HG03460 (cell line): ENCODE results near the gene IRF5.

Source experiments
- ATAC-seq: cut with Tn5 transposase; IDR thresholded peaks from one replicate; pipeline ENCODE4 v1.9.1; 2021; ENCODE audit not compliant: unreplicated experiment

IRF5 gene

GRCh38 chr7:128919881-128920799, 17.6 kb upstream of the IRF5 start:
- no peak for ATAC-seq

- no peak for ATAC-seq
Observed at GRCh38 chr7:128920913-128921582, 16.7 kb upstream of the IRF5 start.

GRCh38 chr7:128921866-128922440, 15.8 kb upstream of the IRF5 start:
- ATAC-seq, result no peak

- no peak for ATAC-seq
Observed at GRCh38 chr7:128922496-128923410, 15.0 kb upstream of the IRF5 start.

- ATAC-seq, result no peak
Observed at GRCh38 chr7:128923411-128923800, 14.3 kb upstream of the IRF5 start.

- no peak for ATAC-seq
Observed at GRCh38 chr7:128924707-128925588, 12.8 kb upstream of the IRF5 start.

- no peak for ATAC-seq
Observed at GRCh38 chr7:128928159-128928813, 9.4 kb upstream of the IRF5 start.

- no peak for ATAC-seq
Observed at GRCh38 chr7:128928882-128929788, 8.6 kb upstream of the IRF5 start.

- no peak for ATAC-seq
Observed at GRCh38 chr7:128931190-128931798, 6.4 kb upstream of the IRF5 start.

GRCh38 chr7:128931965-128932861, 5.5 kb upstream of the IRF5 start:
- ATAC-seq, result no peak

GRCh38 chr7:128932862-128933179, 4.9 kb upstream of the IRF5 start:
- no peak for ATAC-seq

GRCh38 chr7:128933180-128933891, 4.4 kb upstream of the IRF5 start:
- ATAC-seq, result peak; percentile 38

GRCh38 chr7:128934361-128935341, 3.1 kb upstream of the IRF5 start:
- peak; percentile 33 for ATAC-seq

GRCh38 chr7:128935342-128935730, 2.4 kb upstream of the IRF5 start:
- no peak for ATAC-seq

- ATAC-seq, result no peak
Observed at GRCh38 chr7:128936798-128937197, 929 bp upstream of the IRF5 start.
